ENCODE data around the gene CAP1. TPM values are rescaled to one million over a fixed set of nuclear protein-coding genes. Genes with fewer than 3 reads are reported as not detected.

The CAP1 gene
- total and polyA plus RNA-seq, 9 of the 15 experiments (the other 6 are each of a cell fraction or from before 2014, with no cell fraction given): 230 to 658 (median 281) TPM

- no peak for TF ChIP-seq ETS1 (conservative IDR thresholded peaks at IDR 0.05; ENCODE audit: control insufficient read depth, low read depth, low read length)
- no peak for TF ChIP-seq PYGO2 (tag; IDR thresholded peaks at IDR 0.05)
- TF ChIP-seq ZBTB33 (CRISPR knock-in tag; IDR thresholded peaks at IDR 0.05): no peak
- TF ChIP-seq ZNF586 (CRISPR knock-in tag; conservative IDR thresholded peaks at IDR 0.05): no peak
- no peak for TF ChIP-seq TCF7L2 (IDR thresholded peaks at IDR 0.05; ENCODE audit: low read depth, low read length)
- no peak for TF ChIP-seq PHF8 (IDR thresholded peaks at IDR 0.05; ENCODE audit: borderline replicate concordance, low read length)
- TF ChIP-seq ETV5 (CRISPR knock-in tag; IDR thresholded peaks at IDR 0.05; ENCODE audit: low read depth): 0 out of 2 replicates have a peak, but pooled peaks have one; percentile 60
- no peak for TF ChIP-seq HCFC1 (IDR thresholded peaks at IDR 0.05; ENCODE audit: low read depth, low read length)
- TF ChIP-seq CAMTA2 (CRISPR knock-in tag; conservative IDR thresholded peaks at IDR 0.05): 0 out of 2 replicates have a peak, but pooled peaks have one; percentile 27
- TF ChIP-seq MCM3 (IDR thresholded peaks at IDR 0.05): no peak
- TF ChIP-seq KDM2B (CRISPR knock-in tag; IDR thresholded peaks at IDR 0.05): no peak
- no peak for TF ChIP-seq ZFP30 (CRISPR knock-in tag; IDR thresholded peaks at IDR 0.05; ENCODE audit: borderline replicate concordance)
- TF ChIP-seq NBN (IDR thresholded peaks at IDR 0.05; ENCODE audit: low read depth): 0 out of 2 replicates have a peak, but pooled peaks have one; percentile 42
- no peak for TF ChIP-seq SREBF2 (CRISPR knock-in tag; IDR thresholded peaks at IDR 0.05)
- no peak for TF ChIP-seq FOXO4 (CRISPR knock-in tag; IDR thresholded peaks at IDR 0.05)
- no peak for TF ChIP-seq RFX1 (IDR thresholded peaks at IDR 0.05)
- no peak; the same call in 1 of the 2 replicates for TF ChIP-seq ZNF24 (IDR thresholded peaks at IDR 0.05)
- no peak for TF ChIP-seq HNRNPH1 (optimal IDR thresholded peaks at IDR 0.05; ENCODE audit: low read depth, low read length)
- no peak for TF ChIP-seq THAP12 (CRISPR knock-in tag; IDR thresholded peaks at IDR 0.05)
- TF ChIP-seq TGIF2 (CRISPR knock-in tag; IDR thresholded peaks at IDR 0.05): no peak
- TF ChIP-seq MCM2 (IDR thresholded peaks at IDR 0.05; ENCODE audit: low read depth): no peak
- TF ChIP-seq MAFG (tag; conservative IDR thresholded peaks at IDR 0.05): peak; percentile 65; the same call in 1 of the 2 replicates
- TF ChIP-seq HNRNPUL1 (IDR thresholded peaks at IDR 0.05; ENCODE audit: low read length): no peak
Measured at GRCh38 chr1:40058453-40059337, 18.2 kb downstream of the CAP1 start (continued).
